ENCODE data around the gene C16orf95.

C16orf95 gene

DNA sequence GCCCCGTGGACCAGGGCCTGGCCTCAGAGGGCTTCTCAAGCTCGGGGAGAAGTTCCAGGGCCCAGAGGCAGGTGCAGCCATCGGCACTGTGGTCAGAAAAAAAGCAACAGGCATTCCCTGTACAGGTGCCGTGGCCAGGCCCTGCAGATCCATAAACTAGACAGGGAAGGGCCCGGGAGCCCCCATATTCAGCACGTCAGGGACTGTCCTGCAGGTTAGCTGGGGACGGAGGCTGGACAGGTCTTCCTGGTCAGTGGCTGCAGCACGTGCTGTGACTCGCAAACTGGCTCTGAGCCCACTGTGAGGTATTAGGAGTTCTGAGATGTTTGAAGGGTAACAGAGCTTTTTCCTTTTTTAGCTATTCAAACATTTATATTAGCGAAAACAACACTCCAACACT is 15.0 kb upstream of the C16orf95 start:
- DNase-seq (ENCODE audit: low read depth), result no peak

- DNase-seq (ENCODE audit: low read depth), result no peak
These were observed 14.1 kb upstream of the C16orf95 start for GRCh38 chr16:87331241-87331801.

- no peak for DNase-seq (ENCODE audit: low read depth)
These were observed 13.5 kb upstream of the C16orf95 start for GRCh38 chr16:87330646-87331045.

DNA sequence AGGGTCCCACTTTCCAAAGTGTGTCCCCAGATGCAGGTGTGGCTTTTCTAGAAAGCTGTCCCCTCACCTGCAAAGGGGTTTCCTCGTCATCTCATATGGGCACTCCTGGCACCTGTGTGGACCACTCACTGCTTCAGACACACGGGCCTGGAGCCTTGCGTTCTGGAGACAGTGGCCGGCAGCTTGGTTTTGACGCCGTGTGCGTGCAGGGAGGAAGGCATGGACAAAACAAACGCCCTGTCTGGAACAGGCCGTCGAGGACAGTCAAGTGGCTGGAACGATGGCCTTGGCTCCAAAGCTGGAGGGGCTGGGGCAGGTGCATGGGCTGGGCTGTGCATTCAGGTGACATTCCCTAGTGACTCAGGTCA is 13.0 kb upstream of the C16orf95 start:
- no peak for DNase-seq (ENCODE audit: low read depth)

- DNase-seq (ENCODE audit: low read depth), result no peak
These were observed 12.5 kb upstream of the C16orf95 start for GRCh38 chr16:87329436-87330256.

DNA sequence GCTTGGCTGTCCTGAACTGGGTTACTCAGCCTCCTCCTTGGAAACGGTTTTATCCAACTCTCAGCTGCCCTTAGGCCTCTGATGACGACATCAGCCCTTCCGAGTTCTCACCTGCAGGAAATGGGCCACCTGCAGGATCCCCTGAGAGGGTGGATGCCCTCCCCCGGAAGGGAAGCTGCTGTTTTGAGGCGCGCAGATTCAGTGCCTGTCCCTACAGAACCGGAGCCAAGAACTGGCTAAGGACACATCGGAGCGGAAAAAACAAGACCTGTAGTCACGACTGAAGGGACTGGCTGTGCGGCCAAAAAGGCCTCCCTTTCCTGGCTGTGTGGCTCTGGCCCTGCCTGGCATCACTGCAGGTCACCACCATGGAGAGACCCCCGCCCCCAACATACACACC is 11.7 kb upstream of the C16orf95 start:
- no peak for DNase-seq (ENCODE audit: low read depth)

DNA sequence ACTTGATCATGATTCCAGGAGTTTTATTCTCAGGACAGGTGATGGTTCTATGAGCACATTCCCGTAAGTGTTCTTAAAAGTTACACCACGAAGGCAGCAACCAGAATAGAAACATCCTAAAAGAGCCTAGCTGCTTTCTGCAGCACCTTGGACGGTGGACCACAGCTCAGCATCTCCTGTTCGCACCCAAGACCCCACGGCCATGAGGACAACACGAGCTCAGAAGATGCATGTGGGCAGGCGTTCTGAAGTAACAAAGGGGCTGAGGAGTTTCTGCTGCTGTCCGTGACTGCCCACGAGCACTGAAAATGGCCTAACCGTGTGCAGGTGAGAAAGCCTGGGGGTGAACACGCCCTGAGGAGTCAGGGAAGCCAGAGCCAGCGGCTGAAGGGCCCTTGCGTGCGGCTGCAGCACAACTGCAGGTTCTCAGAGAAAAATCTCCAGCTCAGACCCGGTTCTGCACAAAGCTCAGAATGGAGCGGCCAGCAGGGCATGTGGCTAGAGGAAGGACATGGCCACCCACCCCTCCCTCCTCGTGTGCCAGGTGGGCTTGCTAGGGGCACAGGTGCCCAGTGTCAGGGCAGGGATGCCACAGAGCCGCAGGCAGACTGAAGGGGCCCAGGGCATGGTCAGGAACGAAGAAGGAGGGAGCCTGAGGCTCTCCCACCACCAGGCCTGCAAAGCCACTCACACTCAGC is 10.8 kb upstream of the C16orf95 start:
- DNase-seq (ENCODE audit: low read depth), result no peak

DNA sequence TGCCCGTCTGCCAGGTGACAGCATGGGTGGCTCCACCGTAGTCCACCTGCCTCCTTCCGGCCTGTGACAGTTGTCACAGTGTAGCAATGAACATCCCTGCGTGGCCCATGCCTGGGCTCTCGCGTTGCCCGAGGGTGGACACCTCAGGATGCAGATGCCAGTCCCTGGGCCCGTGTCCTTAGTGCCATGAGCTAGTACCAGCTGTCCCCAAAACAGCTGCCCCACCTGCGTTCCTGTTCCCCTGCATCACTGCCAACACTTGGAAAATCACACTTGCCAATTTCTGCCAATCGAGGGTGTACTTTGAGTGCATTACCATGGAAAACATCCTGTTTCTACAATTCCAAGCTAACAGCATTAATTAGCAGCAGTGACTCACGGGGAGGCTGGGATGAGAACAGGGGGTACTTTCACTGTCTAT is 9.0 kb upstream of the C16orf95 start:
- no peak for DNase-seq (ENCODE audit: low read depth)

DNA sequence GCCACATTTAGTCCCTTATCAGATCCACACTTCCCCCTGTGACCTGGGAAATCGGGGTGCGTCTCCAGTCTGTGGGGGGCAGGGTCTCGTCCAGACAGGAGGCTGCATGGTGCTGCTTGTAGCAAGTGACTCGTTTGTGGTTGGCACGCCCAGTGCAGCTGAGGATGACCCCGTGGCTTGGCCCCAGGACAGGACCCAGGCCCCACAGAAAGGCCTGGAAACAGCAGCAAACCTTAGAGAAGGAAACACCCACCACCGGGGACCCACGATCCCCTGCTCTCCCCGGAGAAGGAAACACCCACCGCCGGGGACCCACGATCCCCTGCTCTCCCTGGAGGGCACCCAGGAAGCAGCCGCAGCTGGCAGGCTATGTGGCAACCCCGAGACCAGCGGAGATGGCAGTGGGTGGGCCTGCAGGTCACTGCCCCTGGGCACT is 8.2 kb upstream of the C16orf95 start:
- DNase-seq (ENCODE audit: low read depth), result no peak

- peak; percentile 15 for DNase-seq (ENCODE audit: low read depth)
These were observed 7.5 kb upstream of the C16orf95 start for GRCh38 chr16:87324411-87325275.

DNA sequence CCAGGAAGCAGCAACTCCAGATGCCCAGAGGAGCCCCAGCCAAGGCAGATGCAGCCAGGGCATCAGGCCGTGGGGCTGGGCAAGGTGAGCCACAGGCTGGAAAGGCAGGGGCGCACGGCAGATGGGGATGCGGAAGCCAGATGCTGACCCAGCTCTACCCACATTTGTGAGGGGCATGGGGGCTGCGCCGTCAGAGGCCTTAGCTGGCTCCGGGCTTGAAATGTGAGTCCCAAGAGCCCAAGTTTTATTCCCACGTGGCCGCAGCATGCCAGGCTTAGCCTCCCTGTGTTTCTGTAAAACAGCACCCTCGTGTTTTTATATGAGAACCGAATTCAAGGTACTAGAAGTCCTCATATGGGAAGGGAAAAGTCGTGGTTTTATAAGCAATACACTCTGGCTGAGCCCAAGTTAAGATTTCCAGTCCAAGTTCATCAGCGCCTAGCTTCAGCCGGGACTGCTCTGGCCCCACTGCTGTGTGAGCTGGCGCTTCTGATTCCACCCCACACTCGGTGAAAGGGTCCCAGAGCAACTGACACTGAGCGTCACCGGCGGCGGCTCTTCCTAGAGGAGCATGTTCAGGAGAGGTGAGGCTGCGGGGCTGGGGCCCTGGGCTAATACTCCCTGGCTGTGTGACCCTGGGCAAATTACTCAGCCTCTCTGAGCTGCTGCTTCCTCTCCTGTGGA is 6.7 kb upstream of the C16orf95 start:
- DNase-seq (ENCODE audit: low read depth), result no peak

DNA sequence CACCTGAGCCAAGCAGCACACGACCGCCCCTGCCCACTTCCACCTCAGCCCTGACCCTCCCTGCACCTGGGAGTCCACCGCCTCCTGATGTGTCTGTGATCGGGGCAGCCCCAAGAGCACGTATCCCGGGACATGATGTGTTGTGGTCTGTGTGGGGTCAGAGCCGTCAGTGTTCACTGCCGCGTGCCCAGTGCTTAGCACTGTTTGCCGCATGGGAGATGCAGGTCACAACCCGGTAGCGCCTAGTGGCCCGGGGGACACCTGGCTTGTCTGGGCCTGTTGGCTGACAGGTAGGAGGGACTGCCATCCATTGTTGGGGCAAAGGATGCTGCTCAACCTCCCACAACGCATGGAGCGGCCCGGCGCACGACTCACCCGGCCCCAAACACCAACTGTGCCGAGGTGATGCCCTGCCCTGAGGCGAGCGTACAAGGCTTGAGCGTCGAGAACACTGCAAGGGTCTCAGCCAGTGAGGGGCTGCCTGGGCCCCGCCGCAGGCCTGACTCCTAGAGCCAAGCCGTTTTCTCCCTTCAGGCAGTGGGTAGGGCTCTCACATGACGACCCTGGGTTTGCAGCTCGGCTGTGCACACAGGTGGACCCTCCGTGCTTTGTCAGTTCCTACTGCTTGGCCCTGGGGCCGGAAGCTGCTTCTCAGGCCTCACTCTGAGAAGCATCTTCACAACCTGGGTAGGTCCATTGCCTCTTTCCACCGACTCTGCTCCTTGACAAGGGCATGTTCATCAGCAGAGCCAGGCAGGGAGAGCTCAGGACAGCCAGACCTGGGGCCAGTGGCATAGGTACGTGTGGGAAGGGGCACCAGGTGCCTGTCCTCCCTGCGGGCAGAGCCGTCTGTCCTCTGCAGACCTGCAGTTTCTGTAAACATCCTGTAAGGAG is 5.9 kb upstream of the C16orf95 start:
- no peak for DNase-seq (ENCODE audit: low read depth)

DNA sequence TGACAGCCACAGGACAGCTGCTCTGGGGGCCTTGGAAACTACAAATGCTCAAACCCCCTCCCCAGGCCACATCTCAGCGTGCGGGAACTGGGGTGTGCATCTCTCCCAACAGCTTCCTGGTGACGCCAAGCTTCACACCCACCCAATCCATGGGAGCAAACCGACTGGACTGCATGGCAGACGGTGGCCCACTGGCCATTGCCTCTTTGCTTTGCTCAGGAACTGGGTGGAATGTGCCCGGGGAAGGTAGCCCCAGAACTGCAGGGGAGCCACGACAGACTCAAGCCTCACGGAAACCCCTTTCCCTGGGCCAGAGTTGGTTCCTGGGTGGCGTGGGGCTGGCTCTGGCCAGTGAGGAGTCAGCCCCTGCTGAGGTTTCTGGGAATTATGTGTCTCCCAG is 5.2 kb upstream of the C16orf95 start:
- no peak for DNase-seq (ENCODE audit: low read depth)

GRCh38 chr16:87321336-87322107 is 4.3 kb upstream of the C16orf95 start:
- no peak for DNase-seq (ENCODE audit: low read depth)

DNA sequence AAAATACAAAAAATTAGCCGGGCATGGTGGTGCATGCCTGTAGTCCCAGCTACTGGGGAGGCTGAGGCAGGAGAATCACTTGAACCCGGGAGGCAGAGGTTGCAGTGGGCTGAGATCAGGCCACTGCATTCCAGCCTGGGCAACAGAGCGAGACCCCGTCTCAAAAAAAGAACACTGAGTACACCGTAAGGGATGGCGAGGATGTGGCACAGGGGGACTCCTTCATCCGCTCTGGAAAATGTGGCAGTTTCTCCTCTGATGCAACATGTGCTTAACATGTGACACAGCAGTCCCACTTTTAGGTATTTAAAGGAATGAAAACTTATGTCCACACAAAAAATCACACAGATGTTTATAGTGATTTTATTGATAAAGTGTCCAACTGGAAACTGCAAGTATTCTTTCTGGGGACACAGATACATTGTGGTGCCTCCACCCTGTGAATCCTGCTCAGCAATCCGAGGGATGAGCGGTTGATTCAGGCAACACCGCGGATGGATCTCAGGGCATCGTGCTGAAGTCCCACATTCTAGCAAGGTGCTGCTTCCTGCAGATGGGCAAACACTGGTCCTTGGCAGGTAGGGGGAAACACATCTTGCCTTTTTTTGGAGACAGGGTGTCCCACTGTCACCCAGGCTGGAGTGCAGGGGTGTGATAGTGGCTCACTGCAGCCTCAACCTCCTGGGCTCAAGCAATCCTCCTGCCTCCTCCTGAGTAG is 3.5 kb upstream of the C16orf95 start:
- no peak for DNase-seq (ENCODE audit: low read depth)

DNA sequence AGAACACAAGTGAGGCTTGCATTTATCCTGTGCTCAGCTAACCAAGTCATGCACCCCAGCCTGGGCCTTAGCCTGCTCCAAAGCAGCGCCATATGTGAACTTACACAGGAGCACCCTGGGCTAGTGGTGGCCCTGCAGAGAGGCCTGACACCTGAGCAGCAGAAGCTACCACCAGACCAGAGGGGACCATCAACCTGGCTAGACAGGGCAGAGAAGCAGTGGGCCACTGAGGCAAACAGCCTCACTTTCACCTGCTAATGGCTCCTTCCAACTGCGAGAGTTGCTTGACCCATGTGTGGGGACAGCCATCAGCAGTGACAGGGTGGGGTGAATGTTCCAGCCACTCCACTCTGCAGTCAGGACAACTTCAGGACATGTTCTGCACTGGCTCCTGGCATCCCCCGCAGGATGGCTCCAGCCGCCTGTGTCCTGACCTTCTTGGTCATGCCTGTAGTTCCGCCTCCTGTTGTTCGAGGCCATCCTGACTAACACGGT is 2.9 kb upstream of the C16orf95 start:
- no peak for DNase-seq (ENCODE audit: low read depth)

- no peak for DNase-seq (ENCODE audit: low read depth)
These were observed 1.8 kb upstream of the C16orf95 start for GRCh38 chr16:87319011-87319410.

- peak; percentile 13 for DNase-seq (ENCODE audit: low read depth)
These were observed 805 bp upstream of the C16orf95 start for GRCh38 chr16:87317750-87318644.
